K562 (cell line): ENCODE measurements around the gene PHLDB3. TPM values are rescaled to one million over a fixed set of nuclear protein-coding genes. Genes with fewer than 3 reads are reported as not detected.

Experiments used
- ATF6 ChIP-seq: sonication (generic); formaldehyde crosslinking; IDR thresholded peaks from 2 replicates; pipeline ENCODE4 v1.4.0; 2020; ENCODE audit warnings: mild to moderate bottlenecking, missing genetic modification reagents
- CHD7 ChIP-seq: fragments of 200-600 bp; sonication (generic); IDR thresholded peaks from one replicate; pipeline ENCODE4 v1.6.1; 2012; ENCODE audit warnings: mild to moderate bottlenecking, low read depth, low read length, inconsistent platforms
- ELF1 ChIP-seq: fragments of 200-800 bp; sonication (Bioruptor generic); IDR thresholded peaks from 2 replicates; pipeline ENCODE4 v1.6.1; 2016; ENCODE audit warnings: missing genetic modification characterization, missing compliant biosample characterization
- FOSL1 ChIP-seq: fragments of 200-800 bp; sonication (Bioruptor generic); conservative IDR thresholded peaks from 2 replicates; pipeline ENCODE4 v1.6.1; 2016; ENCODE audit warnings: missing genetic modification characterization, missing compliant biosample characterization
- GTF2F1 ChIP-seq: IDR thresholded peaks from 2 replicates; pipeline ENCODE4 v1.6.1; 2011; ENCODE audit warnings: low read depth, low read length, improper control_type of control experiment
- KDM1A ChIP-seq, 2 experiments: fragments of 450-650 bp; IDR thresholded peaks; 2 replicates each; pipeline ENCODE4 v1.6.1; 2016; ENCODE audit warnings: mild to moderate bottlenecking in 2 of 2
- L3MBTL2 ChIP-seq: fragments of 450-650 bp; IDR thresholded peaks from 2 replicates; pipeline ENCODE4 v1.6.1; 2016; ENCODE audit warnings: mild to moderate bottlenecking, moderate library complexity
- MBD2 ChIP-seq: sonication (generic); IDR thresholded peaks from 2 replicates; pipeline ENCODE4 v1.6.1; 2016; ENCODE audit warnings: low read depth, borderline replicate concordance
- RAD51 ChIP-seq: fragments of 450-650 bp; IDR thresholded peaks from 2 replicates; pipeline ENCODE4 v1.7.1; 2016; ENCODE audit warnings: low read depth, mild to moderate bottlenecking, borderline replicate concordance
- ZNF212 ChIP-seq: fragments of 450-650 bp; formaldehyde crosslinking; IDR thresholded peaks from 2 replicates; pipeline ENCODE4 v1.4.0; 2020; ENCODE audit warnings: mild to moderate bottlenecking
- polyA plus RNA-seq, 8 experiments: library from polyadenylated mRNA; depleted of rRNA in 4 of 8; stranded (reverse) in 5 of 8; unstranded in 3 of 8; fragments of >200 nt; fragmentation: Nextera tagmentation in 2 of 8; fragmentation: Illumina TruSeq in 1 of 8; extraction: Ambion mirVana in 2 of 8; extraction: Trizol in 1 of 8; gene quantifications; 2 replicates each; pipeline versions ENCODE4 v1.2.1 to v1.2.3, GENCODE V29; 2011 to 2014; ENCODE audit warnings: inconsistent platforms in 1 of 8, missing spikeins in 1 of 8
- total RNA-seq, 7 experiments: library from RNA; depleted of rRNA in 6 of 7; stranded (reverse); fragments of >200 nt in 6 of 7; fragmentation: Illumina TruSeq in 2 of 7; extraction: Trizol in 2 of 7; gene quantifications; 2 replicates each; pipeline versions ENCODE4 v1.2.1 to v1.2.3, GENCODE V29; 2011 to 2021; ENCODE audit warnings: low replicate concordance in 1 of 7
- TF ChIP-seq, protein P1 (sequence below): sonication (generic); formaldehyde crosslinking; IDR thresholded peaks from 2 replicates; pipeline ENCODE4 v1.8.0; 2022; ENCODE audit warnings: missing genetic modification reagents, mild to moderate bottlenecking, borderline replicate concordance
- TF ChIP-seq, protein P2 (sequence below): fragments of 250-450 bp; sonication (Bioruptor Pico); IDR thresholded peaks from 2 replicates; pipeline ENCODE4 v1.8.0; 2022; ENCODE audit warnings: moderate library complexity, mild to moderate bottlenecking, inconsistent platforms

PHLDB3 gene
- total and polyA plus RNA-seq, 9 of the 15 experiments (the other 6 are each of a cell fraction or from before 2014, with no cell fraction given): 0.04 to 23.5 (median 3.9) TPM

DNA sequence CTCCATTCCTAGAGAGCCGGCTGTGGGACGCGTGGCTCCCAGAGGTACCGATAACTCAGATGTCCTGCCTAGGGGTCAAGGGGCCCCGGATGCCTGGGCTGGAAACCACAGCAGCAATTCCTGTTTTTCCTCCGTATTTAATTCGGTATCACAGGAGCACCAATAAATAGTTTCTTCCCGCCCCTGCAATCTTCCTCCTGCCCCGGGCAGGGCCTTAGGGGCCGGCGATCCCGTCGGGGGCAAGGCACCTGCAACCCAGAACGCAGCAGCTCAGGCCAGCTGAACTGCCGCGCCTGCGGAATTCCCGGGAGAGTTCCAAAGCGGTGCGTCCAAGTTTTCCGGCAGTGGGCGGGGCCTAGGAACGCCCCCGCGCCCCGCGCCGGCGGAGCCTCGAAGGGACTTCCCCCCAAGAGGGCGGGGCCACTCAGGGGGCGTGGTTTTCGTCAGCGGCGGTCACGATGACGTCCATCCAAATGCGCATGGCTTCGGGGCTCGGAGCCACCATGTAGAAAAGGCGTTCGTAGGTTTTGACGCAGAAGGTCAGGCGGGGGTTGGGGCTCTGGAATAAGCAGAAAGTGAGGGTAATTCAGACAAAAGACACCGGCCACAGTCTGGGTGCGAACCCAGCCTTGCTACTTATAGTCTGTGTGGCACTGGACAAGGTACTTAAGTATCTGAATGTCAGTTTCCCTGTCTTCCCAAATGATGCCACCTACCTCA is 29.4 kb downstream of the PHLDB3 start (continued):
- TF ChIP-seq CHD7 (no peak), GTF2F1 (no peak), ELF1 (no peak), KDM1A (IDR thresholded peaks at IDR 0.05) (no peak), L3MBTL2 (peak; percentile 98), FOSL1 (peak; percentile 30; the same call in 1 of the 2 replicates), ATF6 (0 out of 2 replicates have a peak, but pooled peaks have one; percentile 27), ZNF212 (CRISPR knock-in tag) (no peak), MBD2 (no peak), RAD51 (no peak)
- TF ChIP-seq, protein P1, sequence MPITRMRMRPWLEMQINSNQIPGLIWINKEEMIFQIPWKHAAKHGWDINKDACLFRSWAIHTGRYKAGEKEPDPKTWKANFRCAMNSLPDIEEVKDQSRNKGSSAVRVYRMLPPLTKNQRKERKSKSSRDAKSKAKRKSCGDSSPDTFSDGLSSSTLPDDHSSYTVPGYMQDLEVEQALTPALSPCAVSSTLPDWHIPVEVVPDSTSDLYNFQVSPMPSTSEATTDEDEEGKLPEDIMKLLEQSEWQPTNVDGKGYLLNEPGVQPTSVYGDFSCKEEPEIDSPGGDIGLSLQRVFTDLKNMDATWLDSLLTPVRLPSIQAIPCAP (CRISPR knock-in tag): no peak
- TF ChIP-seq, protein P2, sequence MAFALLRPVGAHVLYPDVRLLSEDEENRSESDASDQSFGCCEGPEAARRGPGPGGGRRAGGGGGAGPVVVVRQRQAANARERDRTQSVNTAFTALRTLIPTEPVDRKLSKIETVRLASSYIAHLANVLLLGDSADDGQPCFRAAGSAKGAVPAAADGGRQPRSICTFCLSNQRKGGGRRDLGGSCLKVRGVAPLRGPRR (CRISPR knock-in tag): no peak
